ENCODE data around the gene ATP6V0E1.
"Not testable (repeated sequence)": the region's sequence is repeated elsewhere in the genome, so short reads cannot be mapped to it uniquely, and the experiment has no call there.

- TF ChIP-seq, protein P1, sequence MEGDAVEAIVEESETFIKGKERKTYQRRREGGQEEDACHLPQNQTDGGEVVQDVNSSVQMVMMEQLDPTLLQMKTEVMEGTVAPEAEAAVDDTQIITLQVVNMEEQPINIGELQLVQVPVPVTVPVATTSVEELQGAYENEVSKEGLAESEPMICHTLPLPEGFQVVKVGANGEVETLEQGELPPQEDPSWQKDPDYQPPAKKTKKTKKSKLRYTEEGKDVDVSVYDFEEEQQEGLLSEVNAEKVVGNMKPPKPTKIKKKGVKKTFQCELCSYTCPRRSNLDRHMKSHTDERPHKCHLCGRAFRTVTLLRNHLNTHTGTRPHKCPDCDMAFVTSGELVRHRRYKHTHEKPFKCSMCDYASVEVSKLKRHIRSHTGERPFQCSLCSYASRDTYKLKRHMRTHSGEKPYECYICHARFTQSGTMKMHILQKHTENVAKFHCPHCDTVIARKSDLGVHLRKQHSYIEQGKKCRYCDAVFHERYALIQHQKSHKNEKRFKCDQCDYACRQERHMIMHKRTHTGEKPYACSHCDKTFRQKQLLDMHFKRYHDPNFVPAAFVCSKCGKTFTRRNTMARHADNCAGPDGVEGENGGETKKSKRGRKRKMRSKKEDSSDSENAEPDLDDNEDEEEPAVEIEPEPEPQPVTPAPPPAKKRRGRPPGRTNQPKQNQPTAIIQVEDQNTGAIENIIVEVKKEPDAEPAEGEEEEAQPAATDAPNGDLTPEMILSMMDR (IDR thresholded peaks at IDR 0.05) = not testable (repeated sequence)
- not testable (repeated sequence) for TF ChIP-seq POLR2AphosphoS5, POLR2A, EP300 (IDR thresholded peaks at IDR 0.05)
These were observed 63.7 kb downstream of the ATP6V0E1 start for GRCh38 chr5:173047096-173047837.

Data from stomach (tissue), 4 donors.